Measurements from ENCODE around the gene AKT1.
"Not testable (repeated sequence)": the region's sequence is repeated elsewhere in the genome, so short reads cannot be mapped to it uniquely, and the experiment has no call there.

Gene AKT1

DNA sequence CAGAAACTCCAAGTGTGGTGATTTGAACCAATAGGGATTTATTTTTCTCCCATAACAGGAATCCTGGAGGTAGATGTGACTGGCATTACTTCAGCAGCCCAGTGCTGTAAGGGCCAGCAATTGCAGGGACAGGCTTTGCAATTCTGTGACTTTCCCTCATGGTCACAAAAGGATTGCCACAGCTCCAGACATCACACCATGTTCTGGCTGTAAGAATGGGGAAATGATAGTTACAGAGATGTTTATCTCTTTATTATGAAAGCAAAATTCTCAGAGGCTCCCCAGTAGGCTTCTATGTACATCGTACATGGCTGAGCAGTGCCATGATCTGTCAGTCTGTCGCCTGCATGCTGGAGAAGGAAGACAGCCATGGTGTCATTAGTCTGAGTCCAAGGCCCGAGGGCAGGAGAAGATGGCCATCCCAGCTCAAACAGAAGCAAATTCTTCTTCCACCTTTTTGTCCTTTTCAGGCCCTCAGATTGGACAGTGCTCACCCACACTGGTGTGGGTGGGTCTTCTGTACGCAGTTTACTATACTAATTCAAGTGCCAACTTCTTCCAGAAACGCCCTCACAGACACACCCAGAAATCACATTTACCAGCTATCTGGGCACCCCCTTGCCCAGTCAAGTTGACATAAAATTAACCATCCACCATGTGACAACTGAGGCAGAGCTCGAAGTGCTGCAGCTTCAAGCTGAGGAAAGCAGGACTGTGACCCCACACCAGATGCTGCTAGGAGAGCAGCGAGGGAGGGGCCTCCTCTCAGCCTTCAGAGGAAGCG is 22.6 kb upstream of the AKT1 start:
- DNase-seq, result no peak

DNA sequence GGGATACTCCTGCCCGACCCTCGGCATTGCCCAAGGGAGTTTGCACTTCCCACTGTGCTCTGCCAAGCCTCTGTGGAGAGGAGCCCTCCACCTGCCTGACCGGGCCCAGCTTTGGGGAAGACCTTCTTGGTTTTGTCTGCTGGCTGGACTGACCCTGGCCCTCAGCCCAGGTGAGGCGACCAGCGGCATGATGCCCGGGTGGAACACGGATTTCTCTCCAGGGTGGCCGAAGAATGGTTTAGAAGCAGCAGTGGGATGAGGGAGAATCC is 21.0 kb upstream of the AKT1 start:
- DNase-seq, result no peak

DNA sequence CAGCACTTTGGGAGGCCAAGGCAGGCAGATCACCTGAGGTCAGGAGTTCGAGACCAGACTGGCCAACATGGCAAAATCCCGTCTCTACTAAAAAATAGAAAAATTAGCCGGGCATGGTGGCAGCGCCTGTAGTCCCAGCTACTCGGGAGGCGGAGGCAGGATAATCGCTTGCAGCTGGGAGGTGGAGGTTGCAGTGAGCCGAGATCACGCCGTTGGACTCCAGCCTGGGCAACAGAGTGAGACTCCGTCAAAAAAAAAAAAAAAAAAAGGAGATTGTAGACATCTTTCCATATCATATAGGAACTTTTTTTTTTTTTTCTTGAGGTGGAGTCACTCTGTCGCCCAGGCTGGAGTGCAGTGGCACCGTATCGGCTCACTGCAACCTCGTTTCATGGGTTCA is 19.2 kb upstream of the AKT1 start:
- not testable (repeated sequence) for DNase-seq

DNA sequence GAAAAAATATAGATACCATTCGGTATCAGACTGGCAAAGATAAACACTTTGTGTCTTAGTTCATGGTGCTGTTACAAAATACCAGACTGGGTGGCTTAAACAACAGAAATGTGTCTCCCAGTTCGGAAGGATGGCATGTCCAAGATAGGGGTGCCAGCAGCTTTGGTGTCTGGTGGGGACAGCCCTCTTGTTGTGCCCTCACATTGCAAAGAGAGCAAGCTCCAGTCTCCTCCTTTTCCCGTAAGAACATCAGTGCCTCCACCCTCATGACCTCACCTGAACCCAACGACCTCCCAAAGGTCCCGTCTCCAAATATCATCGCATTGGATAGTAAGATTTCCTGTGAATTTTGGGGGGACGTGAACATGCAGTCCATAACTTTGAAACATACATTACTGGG is 17.7 kb upstream of the AKT1 start:
- no peak for DNase-seq

DNA sequence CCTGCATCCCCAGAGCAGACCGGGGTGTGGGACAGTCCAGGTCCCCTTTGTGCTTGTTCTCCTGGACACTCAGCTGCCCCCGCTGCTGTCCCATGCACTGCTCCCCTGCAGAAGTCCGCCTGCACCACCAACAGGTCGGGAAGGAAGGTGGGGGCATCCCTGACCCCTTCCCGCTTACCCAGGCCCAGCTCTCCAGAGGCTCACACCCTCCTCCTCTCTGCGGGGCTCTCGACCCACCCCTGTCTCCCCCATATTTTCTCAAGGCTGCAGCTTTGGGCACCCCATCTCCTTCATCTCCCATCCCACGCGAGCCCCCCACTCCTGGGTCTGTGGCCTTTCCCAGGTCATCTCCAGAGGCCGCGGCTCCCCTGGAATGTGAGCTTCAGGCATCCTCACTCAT is 14.8 kb upstream of the AKT1 start:
- no peak for DNase-seq

DNA sequence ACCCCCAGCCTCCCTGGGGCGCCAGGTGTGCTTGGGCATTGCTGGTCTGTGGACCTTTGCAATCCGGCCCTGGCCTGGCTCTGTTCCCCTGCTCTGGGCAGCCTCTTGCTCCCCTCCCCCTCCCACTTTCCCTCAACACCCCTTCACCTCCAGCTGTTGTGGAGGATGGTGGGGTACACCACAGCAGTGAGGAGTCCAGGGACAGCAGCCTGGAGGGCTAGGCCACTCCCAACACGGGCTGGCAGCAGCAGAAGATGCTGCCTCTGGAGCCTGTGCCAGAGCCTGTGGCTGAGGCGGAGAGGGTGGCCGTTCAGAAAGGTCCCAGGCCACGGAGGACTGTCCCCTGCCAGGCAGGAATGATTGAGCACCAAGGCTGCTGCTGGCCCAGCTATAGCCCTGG is 12.9 kb upstream of the AKT1 start:
- no peak for DNase-seq

DNA sequence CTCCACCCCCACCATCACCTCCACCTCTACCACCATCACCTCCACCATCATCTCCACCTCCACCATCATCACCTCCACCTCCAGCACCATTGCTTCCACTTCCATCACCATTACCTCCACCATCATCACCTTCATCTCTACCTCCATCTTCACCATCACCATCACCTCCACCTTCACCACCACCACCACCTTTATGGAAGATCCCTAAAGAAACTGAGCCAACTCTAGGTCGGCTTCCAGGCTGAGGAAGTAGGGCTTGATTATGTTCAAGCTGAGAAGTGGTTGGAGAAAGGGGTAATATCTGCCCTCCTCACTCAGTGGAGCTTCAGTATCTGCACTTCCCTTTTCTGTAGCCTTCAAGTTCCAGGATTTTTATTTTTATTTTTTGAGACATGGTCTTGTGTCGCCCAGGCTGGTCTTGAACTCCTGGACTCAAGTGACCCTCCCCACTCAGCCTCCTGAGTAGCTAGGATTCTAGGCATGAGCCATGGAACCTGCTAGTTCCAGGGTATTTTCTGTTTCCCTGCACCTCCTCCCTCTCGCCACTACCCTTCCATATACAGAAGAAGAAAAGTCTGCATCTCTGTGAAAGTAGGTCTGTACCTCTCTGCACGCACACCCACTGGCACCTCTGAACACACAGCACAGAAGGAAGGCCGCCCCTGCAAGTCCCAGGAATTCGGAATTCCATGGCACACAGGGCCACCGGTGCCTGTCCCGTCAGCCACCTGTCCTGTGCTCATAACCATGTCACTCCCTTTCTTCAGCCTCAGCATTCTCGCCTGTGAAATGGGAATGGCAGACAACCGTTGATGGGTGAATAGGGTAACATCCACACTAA is 11.3 kb upstream of the AKT1 start:
- DNase-seq, result no peak

DNA sequence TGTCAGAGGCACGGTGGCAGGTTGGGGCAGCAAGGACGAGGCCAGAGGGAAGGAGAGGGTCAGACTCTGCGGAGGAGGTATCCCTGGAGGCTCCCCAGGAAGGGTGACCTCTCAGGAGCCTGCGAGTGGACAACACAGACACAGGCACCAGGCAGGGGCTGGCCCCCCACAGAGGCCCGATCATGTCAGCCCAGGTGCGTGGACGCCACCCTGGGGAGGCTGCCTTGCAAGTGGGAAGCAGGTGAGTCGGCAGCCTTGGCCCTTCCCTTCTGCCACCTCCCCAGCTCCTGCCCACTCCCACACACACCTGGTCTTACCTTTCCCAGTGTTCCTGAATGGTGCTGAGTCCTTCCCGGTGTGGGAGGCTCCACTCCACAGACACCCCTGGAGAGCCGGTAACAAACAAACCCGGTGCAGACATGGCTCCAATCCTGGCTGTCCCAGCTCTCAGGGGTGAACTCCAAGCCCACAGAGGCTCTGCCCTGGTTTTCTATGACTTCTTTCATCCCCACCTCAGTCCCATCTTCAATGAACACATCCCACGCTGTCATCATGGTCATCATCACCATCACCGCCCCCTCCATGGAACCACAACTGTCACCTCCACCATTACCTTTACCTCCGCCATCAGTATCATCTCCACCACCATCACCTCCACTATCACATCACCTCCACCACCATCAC is 10.5 kb upstream of the AKT1 start:
- DNase-seq, result no peak

DNA sequence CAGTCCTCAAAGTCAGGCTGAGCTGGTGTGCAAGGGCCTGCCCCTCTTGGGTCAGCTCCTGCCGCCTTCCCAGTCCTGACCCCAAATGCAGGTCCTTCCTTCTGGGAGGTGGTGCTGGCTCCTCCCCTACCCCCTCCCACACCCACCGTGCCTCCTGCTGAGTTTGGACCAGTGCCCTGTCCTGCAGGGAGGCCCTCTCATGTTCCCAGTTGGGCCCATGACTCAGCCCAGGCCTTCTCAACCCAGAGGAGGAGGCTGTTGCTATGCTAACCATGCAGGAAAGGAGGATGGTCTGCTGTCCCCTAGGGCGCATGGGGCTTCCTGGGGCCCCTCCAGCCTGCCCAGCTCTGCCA is 9.8 kb upstream of the AKT1 start:
- no peak for DNase-seq

DNA sequence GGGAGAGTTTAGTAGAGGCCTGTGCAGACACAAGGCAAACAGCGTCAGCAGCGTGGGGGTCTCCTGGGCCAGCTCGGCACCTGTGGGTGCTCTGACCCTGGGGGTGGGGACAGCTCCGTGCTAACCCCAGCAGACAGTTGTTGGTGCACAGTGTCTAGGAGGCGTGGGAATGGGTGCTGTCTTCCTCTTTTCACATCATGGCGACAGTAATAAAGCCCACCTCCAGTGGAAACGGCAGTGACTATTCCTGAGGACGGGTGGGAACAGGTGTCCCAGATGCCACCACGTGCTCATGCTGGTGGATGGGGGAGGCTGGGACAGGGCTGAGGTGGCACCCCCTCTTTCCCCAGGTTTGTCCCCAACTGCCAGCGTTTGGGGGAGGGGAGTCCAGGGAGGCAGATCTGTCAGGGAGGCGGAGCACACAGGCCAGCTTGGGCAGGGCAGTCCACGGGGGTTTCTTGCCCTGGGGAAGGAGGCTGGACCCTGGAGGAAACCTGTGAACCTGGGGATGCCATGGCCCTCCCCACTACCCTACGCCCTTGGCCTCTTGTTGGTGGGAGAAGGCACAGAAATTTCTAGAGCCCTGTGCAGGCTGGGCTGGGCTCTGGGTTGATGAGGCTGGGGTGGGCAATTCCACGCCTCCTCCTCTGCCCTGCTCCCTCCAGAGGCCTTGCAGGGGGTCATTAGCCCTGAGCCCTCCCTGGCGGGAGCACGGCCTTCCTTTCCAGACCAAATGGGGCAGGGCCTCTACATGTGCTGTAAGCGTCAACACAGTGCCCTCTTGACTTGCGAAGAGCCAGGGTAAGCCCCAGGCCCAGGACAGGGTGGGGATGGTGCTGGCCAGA is 9.2 kb upstream of the AKT1 start:
- DNase-seq, result no peak

DNA sequence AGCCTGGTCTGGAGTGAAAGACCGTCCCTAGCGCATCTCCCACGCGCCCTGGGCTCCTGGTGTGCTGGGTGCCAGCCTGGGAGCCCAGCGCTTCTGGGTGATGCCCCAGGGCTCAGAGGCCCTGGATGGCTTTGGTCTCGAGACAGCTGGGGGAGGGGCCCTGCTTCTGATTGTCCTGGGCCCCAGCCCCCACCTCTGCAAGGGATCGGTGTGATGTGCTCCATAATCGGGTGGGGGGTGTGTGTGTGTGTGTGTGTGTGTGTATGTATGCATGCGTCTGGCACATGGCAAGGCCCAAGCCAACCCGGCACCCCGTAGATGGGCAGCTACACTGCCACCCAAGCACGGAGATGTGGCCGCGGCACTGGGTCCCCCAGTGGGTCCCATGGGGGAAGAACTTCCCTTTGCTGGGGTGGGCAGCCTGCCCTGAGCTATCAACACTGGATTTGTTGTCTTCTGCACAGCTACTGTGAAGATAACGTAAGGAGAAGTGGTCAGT is 8.4 kb upstream of the AKT1 start:
- no peak for DNase-seq

DNA sequence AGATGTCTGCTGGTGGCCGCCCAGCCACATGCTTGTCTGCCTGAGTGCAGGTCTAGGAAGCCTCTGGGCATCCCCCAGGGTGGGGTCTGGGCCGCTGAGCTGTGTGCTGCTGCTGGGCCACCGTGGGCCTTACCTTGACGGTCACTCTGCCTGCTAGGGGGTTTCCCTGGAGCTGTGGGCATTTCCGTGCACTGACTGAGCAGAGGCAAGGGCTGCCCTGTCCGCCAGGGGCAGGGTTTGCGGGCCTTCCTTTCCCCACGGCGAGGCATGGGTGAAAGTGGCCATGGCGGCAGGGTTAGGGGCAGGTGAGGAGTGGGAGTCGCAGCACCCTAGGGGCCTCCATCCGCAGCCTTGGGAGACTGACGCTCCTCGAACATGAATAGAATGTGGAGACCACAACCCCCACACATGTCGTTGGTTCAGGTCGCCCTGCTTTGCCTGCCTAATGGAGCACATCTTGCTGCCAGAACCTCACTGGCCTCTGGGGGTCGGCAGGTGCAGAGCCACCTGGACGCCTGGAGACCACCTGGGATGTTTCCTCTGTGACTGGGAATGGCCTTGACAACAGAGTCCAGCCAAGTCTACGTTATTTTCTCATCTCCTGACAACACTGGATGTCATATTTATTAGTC is 7.8 kb upstream of the AKT1 start:
- DNase-seq, result no peak

DNA sequence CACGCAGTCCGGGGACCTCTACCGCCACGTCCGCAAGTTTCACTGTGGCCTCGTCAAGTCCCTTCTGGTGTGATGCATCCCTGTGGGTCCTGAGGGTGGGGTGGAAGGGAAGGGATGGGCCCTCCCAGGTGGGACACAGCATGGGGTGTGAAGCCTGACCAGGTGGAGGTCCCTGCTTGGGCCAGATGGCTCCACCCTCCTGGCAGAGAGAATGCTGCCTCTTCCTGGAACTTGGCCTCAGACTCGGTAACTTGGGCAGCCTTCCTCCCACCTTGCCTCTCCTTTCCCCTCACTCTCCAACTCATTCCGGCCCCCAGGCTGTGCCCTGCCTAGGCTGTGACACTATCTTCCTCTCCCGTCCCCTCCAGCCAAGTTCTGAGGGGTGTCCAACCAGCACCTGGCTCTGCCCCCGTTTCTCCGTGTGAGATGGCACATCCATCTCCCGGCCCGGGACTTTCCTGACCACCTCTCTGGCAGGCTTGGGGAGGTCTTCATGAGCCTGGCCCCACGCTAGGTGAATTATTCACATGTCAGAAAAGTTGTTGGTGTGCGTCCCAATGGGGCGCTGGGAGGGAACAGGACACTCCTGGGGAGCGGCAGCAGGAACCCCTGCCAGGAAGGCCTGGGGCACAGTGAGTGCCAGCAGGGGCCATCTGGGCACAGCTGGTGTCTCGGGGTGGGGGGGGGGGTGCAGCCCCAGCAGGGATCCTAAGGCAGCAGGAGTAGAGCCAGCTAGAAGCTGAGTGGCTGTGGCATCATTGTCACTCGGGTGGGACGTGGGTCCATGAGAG is 7.0 kb upstream of the AKT1 start:
- no peak for DNase-seq

DNA sequence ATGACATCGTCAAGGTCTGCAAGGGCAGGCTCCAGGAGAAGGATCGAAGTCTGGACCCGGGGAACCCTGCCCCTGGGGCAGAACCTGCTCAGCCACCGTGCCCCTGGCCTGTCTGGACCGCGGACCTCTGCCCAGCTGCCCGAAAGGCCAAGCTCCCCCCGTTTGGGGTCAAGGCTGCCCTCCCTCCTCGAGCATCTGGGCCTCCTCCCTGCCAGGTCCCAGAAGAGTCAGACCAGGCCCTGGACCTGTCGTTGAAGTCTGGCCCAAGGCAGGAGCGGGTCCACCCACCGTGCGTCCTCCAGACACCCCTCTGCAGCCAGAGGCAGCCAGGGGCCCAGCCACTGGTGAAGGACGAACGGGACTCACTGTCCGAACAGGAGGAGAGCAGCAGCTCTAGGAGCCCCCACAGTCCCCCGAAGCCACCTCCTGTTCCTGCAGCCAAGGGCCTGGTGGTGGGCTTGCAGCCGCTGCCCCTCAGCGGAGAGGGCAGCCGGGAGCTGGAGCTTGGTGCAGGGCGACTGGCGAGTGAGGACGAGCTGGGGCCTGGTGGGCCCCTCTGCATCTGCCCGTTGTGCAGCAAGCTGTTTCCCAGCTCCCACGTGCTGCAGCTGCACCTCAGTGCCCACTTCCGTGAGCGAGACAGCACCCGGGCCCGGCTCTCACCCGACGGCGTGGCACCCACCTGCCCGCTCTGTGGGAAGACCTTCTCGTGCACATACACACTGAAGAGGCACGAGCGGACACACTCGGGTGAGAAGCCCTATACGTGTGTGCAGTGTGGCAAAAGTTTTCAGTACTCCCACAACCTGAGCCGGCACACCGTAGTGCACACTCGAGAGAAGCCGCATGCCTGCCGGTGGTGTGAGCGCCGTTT is 6.2 kb upstream of the AKT1 start:
- DNase-seq, result no peak

DNA sequence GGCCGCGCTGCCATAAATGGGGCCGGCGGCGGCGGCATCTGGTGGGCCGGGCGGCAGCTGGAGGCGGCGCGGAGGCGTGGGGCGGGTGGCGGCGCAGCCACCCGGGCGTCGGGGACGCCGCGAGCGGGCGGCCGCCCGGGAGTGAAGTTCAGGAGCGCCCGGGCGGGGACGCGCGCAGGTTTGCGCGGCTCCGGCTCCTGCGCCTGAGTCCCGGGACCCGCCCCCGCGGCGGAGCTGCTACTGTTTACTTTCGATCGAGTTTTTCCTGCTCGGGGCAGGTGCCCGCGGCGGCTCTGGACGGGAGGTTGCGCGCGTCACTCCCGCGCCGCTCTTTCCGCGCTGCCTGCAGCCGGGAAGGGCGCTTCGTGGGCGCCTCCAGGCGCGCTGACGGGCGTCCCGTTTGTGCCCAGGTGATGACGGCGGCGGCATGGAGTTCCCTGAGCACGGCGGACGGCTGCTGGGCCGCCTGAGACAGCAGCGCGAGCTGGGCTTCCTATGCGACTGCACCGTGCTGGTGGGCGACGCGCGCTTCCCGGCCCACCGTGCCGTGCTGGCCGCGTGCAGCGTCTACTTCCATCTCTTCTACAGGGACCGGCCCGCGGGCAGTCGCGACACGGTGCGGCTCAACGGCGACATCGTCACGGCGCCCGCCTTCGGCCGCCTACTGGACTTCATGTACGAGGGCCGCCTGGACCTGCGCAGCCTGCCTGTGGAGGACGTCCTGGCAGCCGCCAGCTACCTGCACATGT is 5.4 kb upstream of the AKT1 start, which contains the start of gene ZBTB42:
ZBTB42 (plus strand) TSS at position 331 of the 749 bp plus-strand sequence; CDS start at position 428, 97 bp downstream.
- DNase-seq, result peak; percentile 65

DNA sequence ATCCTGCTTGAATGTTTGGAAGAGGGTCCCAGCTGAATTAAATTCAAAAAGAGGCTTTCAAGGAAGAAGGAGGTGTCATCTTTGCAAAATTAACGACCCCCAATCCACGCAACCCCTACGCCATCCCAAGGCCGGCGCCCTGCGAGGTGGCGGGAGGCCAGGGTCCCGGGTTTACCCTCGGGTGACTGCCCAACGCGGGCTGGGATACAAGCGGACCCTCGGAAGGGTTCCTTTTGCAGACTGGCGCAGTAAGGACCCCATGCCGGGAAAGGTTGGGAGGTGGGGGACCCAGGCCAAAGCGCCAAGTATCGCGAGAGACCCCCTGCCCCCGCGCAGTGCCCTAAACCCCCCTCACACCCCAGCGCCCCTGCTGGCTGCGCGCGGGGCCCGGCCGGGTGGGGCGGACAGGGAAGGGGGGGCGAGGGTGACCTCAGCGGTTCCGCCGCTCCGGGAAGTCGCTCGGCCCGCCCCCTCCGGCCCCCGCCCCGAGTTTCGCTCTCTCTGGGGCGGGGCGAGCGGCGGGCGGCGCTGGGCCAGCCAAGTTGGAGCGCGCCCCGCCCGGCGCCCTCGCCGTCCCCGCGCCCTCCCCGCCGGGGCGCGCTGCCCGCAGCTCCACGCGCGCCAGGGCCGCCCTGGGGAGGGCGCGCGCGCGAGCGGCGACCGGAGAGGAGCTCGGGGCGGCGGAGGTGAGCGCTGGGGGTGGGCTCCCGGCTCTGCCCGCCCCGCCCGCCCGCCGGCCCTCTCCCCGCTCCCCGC is 4.6 kb upstream of the AKT1 start:
- peak; percentile 79 for DNase-seq

DNA sequence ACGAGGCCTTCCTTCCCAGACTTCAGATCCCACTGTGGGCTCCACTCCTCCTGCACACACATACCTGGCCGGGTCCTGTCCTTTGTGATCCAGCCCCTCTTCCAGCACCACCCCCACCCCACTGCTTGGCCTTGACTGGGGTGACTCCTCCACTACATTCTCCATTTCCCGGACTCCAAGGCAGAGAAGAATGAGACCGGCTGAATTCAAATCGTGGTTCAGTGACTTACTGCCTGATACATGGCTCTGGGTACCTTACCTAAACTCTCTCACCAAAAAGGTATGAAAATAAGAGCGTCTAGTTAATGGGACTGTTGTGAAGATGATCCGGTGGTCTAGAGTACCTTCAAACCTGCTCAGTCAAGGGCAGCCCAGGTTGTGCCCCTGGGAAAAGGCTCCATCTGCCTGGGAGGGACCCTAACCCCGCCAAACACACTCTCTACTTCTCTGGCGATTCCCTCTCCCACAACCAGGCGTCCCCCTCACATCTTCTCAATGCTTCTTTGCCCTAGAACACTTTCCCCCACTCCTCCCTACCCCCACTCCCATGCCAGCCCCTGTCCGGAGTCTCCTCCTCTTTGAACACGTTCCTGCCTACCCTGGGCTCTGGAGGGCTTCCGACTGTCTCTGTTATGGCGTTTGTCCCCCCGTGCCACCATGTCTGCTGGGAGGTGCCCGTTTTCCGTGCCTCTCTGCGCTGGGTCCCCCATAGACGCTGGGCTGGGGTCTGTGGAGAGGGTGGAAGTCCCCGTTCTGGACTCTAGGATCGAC is 3.9 kb upstream of the AKT1 start:
- no peak for DNase-seq

All from activated CD4-positive, alpha-beta T cell treated with anti-CD3 and anti-CD28 coated beads, Interleukin-10, Interleukin-2, amounts not matched to agents 100 ng/mL and 50 ng/mL, durations not matched to agents 16 hours and 8 hours (primary cell).